Measurements from ENCODE around the gene SYCP2L. TPM values are rescaled to one million over a fixed set of nuclear protein-coding genes. Genes with fewer than 3 reads are reported as not detected.
A peak's percentile ranks its signal among the peaks of the same experiment; 100 is the strongest.

The SYCP2L gene
- total RNA-seq, 6 experiments from 2014 or later = 0.20 TPM; not detected in 5

DNA sequence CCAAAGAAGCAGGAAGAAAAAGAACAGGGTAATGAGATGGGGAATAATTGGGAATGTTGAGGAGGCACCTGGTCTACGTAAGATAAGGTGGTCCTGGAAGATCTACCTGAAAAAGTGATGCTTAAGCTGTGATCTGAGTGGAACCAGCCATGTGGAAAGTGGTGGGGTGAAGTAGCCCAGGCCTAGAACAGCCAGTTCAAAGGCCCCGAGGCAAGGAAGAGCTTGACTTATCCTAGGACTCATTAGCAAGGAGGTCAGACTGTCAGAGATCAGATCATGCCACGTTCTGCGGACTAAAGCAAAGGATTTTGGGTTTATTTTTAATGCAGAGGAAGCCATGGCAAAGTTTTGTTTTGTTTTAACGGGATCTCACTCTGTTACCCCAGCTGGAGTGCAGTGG lies 5.1 kb downstream of the SYCP2L start:
- Histone ChIP-seq H3K4me3 (no peak overlapping the region), H3K4me1 (no peaks in the 10 kb centered on the region), H3K27me3 (peaks cover 0 to 2% of the 10 kb centered on the region in 2 donors), H3K9me3 (no peaks in the 10 kb centered on the region), H3K36me3 (no peaks in the 10 kb centered on the region), H3K27ac (no peak overlapping the region)
- no peak for ATAC-seq
- TF ChIP-seq, protein P1, sequence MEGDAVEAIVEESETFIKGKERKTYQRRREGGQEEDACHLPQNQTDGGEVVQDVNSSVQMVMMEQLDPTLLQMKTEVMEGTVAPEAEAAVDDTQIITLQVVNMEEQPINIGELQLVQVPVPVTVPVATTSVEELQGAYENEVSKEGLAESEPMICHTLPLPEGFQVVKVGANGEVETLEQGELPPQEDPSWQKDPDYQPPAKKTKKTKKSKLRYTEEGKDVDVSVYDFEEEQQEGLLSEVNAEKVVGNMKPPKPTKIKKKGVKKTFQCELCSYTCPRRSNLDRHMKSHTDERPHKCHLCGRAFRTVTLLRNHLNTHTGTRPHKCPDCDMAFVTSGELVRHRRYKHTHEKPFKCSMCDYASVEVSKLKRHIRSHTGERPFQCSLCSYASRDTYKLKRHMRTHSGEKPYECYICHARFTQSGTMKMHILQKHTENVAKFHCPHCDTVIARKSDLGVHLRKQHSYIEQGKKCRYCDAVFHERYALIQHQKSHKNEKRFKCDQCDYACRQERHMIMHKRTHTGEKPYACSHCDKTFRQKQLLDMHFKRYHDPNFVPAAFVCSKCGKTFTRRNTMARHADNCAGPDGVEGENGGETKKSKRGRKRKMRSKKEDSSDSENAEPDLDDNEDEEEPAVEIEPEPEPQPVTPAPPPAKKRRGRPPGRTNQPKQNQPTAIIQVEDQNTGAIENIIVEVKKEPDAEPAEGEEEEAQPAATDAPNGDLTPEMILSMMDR (IDR thresholded peaks at IDR 0.05) = no peak
- no peak for TF ChIP-seq POLR2A (IDR thresholded peaks at IDR 0.05)
- no peak for DNase-seq
- WGBS (ENCODE audit: insufficient coverage, low coverage, low lambda C conversion rate, missing lambda C conversion rate) = 77% methylated on average over 5 of the region's 5 CpGs
- intact Hi-C loops (cut with DNase I) = no loop called here

DNA sequence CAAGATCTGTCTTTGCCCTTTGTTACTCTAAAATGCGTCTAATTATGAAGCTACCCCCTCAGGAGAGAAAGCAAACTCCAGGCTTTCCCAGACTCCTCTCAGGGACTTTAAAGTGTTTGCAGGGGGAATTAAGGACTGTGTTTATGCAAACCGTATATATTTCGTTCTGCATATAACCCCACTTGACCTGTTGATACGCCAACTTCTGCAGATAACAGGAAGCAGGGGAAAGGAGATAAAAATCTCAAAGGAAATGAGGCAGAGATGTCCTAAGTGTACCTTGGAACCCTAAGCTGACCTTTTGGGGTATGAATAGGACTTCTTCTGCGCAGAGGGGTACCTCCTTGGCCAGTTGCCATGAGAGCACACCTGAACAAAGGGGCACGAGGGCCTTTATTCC lies 8.1 kb downstream of the SYCP2L start:
- intact Hi-C loops (cut with DNase I) = no loop called here
- Histone ChIP-seq H3K36me3 (no peaks in the 10 kb centered on the region), H3K9me3 (no peaks in the 10 kb centered on the region), H3K27me3 (no peaks in the 10 kb centered on the region), H3K4me1 (no peaks in the 10 kb centered on the region), H3K27ac (no peak overlapping the region), H3K4me3 (no peak overlapping the region)
- DNase-seq (no peak), ATAC-seq (no peak)
- no peak for TF ChIP-seq POLR2A (IDR thresholded peaks at IDR 0.05)
- TF ChIP-seq, protein P1 (IDR thresholded peaks at IDR 0.05) = no peak
- WGBS (ENCODE audit: insufficient coverage, low coverage, low lambda C conversion rate, missing lambda C conversion rate) = 45% methylated on average over 6 of the region's 6 CpGs

DNA sequence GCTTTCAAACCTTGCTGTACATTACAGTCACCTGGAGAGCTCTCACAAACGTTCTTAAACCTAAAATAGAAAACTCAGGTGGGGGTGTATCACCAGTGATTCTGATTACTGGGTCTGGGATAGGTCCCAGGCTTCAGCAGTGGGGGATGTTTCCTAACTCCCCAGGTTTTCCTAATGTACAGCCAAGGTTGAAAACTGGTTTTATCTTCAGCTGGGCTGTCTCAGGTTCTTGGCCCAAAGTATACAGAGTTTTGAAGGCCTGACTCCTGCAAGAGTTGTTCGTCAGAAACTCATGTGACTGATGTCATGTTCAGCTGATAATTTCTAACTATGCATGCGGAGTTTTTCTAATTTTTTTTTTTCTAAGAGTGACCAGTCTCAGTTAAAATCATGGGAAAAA lies 9.8 kb downstream of the SYCP2L start:
- intact Hi-C loops (cut with DNase I) = no loop called here
- TF ChIP-seq POLR2A (IDR thresholded peaks at IDR 0.05) = no peak
- TF ChIP-seq, protein P1 (IDR thresholded peaks at IDR 0.05) = no peak

DNA sequence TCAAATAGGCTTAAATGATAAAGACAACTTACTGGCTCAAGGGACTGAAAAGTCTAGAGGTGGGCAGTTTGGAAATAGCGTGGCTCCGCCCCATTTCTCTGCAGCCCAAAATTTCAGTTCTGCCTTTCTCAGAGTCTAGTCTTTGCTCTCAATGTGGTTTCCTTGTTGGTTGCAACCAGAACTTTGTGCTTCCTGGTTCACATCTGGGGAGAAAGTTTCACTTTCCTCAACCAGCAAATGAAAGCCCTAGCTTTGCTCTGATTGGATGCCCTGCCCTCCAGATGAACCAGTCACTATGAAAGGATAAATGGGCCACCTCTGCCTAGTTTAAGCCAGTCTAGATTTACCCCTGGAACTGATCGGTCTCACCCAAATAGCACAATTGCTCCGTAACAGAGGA lies 14.9 kb downstream of the SYCP2L start:
- TF ChIP-seq POLR2A (IDR thresholded peaks at IDR 0.05) = no peak
- TF ChIP-seq, protein P1 (IDR thresholded peaks at IDR 0.05) = no peak
- no peak for DNase-seq
- H3K9me3 ChIP-seq = no peaks in the 10 kb centered on the region
- WGBS (ENCODE audit: insufficient coverage, low coverage, low lambda C conversion rate, missing lambda C conversion rate) = 25% methylated on average over 4 of the region's 4 CpGs
- H3K36me3 ChIP-seq = no peaks in the 10 kb centered on the region
- no peaks in the 10 kb centered on the region for H3K4me1 ChIP-seq
- intact Hi-C loops (cut with DNase I) = no loop called here
- peak; percentile 37 to 64 (median 41) for ATAC-seq
- H3K4me3 ChIP-seq = no peak overlapping the region
- no peaks in the 10 kb centered on the region for H3K27me3 ChIP-seq
- no peak overlapping the region for H3K27ac ChIP-seq

More for the DNA sequence above, 9.8 kb downstream of the SYCP2L start:
- WGBS (ENCODE audit: insufficient coverage, low coverage, low lambda C conversion rate, missing lambda C conversion rate) = 70% methylated on average over 3 of the region's 3 CpGs
- Histone ChIP-seq H3K9me3 (no peaks in the 10 kb centered on the region), H3K36me3 (no peaks in the 10 kb centered on the region), H3K27me3 (no peaks in the 10 kb centered on the region), H3K4me3 (no peak overlapping the region), H3K4me1 (no peaks in the 10 kb centered on the region), H3K27ac (no peak overlapping the region)
- no peak for ATAC-seq
- DNase-seq = no peak

DNA sequence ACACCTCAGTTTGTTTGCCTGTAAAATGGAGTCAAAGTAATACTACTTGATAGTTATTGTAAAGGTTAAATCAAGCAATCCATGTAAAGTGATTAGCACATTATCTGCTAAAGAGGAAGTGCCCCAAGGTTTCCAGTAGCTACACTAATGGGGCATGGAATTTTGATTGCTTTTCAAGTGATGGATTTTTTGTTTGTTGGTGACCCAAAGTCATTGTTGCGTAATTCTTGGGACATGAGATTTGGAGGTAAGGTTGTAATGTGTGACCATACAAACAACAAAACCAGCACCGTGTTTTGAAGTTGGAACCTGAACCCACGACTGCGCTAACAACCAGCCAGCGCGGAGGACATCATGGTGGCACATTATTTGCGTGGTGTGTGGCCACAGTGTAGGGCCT lies 17.2 kb downstream of the SYCP2L start:
- Histone ChIP-seq H3K4me3 (no peak overlapping the region), H3K27me3 (no peaks in the 10 kb centered on the region), H3K9me3 (no peaks in the 10 kb centered on the region), H3K27ac (no peak overlapping the region), H3K36me3 (no peaks in the 10 kb centered on the region), H3K4me1 (no peaks in the 10 kb centered on the region)
- TF ChIP-seq POLR2A (IDR thresholded peaks at IDR 0.05) = no peak
- TF ChIP-seq, protein P1 (IDR thresholded peaks at IDR 0.05) = no peak
- no peak for DNase-seq
- ATAC-seq = no peak
- WGBS (ENCODE audit: insufficient coverage, low coverage, low lambda C conversion rate, missing lambda C conversion rate) = 78% methylated on average over 7 of the region's 7 CpGs
- intact Hi-C loops (cut with DNase I) = no loop called here
